Activated CD4-positive, CD25-positive, alpha-beta regulatory T cell (primary cell): ENCODE results near the gene PDAP1.
A peak's percentile ranks its signal among the peaks of the same experiment; 100 is the strongest.
"Not testable (repeated sequence)": the region's sequence is repeated elsewhere in the genome, so short reads cannot be mapped to it uniquely, and the experiment has no call there.

Source experiments
- DNase-seq, 4 experiments: peaks; one replicate each; lab custom pipeline; 2025; lab: John Stamatoyannopoulos, UW

PDAP1 gene

GRCh38 chr7:99408379-99409191 is at the start of gene PDAP1, which contains the start of gene BUD31:
Gene PDAP1, minus strand, starts transcription at chr7:99408597. Its CDS starts 49 bp downstream, at chr7:99408548.
Gene BUD31, plus strand, starts transcription at chr7:99408969. Its CDS starts 2,124 bp downstream, at chr7:99411093.
- DNase-seq, result peak; percentile 81 to 86 (median 84)

DNA sequence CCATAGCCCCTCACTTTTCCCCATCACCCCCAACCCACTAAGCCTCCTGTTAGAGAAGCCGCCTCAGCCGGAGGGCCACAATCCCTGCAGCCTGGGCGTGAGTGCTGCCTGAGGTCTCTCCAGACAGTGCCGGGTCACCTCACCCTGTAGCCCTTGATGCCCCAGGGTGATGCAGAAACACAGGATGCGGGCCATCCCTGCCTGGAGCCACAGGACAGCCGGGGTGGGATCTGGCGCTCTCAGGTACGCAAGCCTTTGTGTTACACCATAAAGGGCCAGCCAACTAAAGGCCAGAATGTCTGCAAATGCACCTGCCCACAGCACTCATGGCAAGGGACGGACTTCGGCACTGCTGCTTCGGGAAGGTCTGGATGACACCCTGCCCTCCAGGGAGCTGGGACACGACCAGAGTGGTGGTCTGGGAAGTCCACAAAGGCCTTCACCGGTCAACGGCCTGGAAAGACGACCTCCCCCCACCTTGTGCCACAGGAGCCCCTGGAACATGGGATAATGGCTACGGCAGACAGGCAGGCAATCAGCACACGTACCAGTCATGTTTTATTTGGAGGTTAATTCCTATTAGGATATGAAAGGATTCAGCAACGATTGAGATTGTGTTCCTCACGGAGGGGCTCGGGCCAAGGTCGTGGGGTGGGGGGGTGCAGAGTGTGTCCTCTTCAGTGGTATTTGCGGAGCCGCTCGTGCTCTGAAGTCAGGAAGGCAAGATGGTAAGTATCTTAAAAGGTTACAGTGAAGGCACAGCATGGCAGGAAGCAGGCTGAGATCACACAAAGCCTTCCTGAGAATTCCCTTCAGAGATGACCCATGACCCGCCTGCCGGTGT is 49.5 kb upstream of the PDAP1 start:
- no peak for DNase-seq

DNA sequence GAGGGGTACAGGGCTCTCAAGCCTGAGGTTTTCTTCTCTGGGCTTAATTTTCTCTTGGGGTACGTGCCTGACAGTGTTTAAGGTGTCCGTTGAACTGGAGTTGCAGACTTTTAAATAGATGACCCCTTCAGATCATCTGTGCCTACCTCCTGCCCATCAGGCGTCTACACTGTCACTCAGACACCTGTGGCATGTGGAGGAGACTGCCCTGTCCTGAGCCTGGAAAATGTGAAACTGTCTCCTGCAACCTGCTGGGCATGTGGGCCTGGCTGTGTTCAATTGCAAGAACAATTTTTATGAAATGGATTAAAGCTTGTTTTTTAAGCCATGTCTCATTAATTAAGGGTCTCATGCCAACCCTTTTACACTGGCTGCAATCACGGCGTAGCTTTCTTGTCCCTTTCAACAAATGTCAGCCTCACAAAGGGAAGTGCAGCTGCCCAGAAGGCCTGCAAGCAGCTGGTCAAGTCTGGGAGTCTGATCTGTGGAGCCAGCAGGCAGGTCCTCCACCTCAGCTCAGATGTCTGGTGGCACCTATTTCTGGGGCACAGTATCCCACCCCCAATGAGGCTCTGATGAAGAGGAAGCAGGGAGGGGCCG is 48.8 kb upstream of the PDAP1 start:
- DNase-seq, result no peak

DNA sequence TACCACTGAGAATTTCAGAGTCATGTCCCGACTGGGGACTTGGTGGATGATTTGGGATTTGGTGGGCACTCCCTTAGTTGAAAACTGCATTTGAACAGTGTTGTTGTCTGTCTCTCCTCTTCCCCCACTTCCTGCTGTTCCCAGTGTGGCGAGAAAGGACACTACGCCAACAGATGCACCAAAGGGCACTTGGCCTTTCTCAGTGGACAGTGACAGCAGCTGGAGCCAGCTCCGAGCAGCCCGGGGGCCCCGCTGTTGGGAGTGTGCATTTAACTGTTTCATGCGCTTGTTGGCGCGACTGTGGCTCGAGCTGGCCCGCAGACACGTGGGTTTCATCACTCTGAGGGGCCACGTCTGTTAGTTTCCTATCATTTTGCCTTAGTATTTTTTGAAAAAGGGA is 47.9 kb upstream of the PDAP1 start:
- no peak for DNase-seq

DNA sequence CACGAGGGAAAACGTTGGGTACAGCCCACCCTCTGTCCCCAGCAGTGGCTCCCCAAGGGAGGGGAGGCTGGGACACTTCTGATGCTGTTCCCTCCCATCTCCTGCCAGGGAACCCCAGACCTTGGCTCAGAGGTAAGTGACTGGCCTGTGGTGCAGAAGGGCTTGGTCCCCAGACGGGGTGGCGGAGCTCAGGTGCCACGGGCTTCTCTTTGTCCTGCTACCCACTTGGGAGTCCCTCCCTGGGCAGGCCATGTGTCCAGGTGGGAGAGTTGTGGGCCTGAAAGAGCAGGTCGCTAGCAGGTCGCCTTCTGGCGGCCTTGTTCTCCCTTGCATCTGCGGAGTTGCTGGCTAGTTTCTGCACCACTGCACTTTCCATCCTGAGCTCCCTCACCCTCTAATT is 47.5 kb upstream of the PDAP1 start:
- no peak for DNase-seq

GRCh38 chr7:99453105-99453504 is 44.7 kb upstream of the PDAP1 start:
- no peak for DNase-seq

- DNase-seq, result no peak
Measured at GRCh38 chr7:99452541-99452940, 44.1 kb upstream of the PDAP1 start.

GRCh38 chr7:99451936-99452335 is 43.5 kb upstream of the PDAP1 start:
- no peak for DNase-seq

DNA sequence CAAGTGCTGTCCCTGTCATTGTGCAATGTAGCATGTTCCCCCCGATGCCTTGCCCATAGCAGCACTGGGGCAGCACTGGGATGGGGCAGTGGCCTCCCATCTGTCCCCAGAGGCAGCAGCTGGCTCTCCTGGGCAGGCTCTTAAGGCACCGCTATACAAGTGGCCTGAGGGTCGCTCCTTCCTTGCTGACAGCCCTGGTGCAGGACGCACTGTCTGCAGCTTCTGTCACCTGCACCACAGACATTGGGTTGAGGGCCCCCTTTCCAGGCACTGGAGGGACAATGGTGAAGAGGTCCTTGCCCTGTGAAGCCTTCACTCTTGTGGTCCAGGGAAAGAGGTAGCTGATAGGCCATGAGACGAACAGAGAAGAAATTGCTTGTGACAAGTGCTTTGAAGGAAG is 40.9 kb upstream of the PDAP1 start:
- DNase-seq, result no peak

- DNase-seq, result no peak
Measured at GRCh38 chr7:99448855-99449254, 40.5 kb upstream of the PDAP1 start.

DNA sequence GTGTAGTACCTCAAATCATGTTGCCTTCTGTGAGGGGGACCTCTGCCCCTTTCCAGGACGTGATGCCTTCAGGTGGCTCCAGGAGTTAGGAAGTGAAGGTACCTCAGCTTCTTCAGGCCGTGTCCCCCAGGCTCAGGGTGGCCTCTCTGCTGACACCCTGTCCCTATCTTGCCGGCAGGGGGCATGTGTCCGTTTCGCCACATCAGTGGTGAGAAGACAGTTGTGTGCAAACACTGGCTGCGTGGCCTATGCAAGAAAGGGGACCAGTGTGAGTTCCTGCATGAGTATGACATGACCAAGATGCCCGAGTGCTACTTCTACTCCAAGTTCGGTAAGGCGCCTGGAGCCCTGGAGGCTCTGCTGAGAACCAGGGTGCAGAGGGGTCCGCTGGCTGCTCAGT is 39.5 kb upstream of the PDAP1 start:
- DNase-seq, result no peak

DNA sequence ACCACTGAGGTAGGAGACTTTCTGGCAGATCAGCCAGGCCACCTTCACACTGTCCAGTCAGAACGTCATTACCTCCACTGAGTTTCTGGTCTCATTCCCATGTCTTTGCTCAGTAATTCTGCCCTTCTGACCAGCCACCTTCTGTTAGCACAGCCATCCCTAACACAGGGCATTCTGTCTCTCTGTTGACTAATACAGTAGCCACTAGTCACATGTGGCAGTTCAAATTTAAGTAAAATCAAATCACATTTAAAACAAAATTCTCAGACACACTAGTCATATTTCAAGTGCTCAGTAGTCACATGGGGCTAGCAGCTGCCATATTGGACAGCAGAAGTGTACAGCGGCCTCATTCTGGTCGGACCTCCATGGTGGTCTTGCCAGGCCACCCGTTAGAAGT is 37.7 kb upstream of the PDAP1 start:
- no peak for DNase-seq

- DNase-seq, result no peak
Measured at GRCh38 chr7:99440195-99440594, 31.8 kb upstream of the PDAP1 start.

- peak; percentile 78 to 89 (median 82) for DNase-seq
Measured at GRCh38 chr7:99438573-99439480, 30.4 kb upstream of the PDAP1 start, which contains the start of the genes CPSF4 and PTCD1. Gene CPSF4, plus strand, starts transcription at chr7:99438943. Its CDS starts 140 bp downstream, at chr7:99439083. Gene PTCD1, minus strand, starts transcription at chr7:99438798. Its CDS starts 3,556 bp downstream, at chr7:99435242.

- DNase-seq, result no peak
Measured at GRCh38 chr7:99437946-99438572, 29.7 kb upstream of the PDAP1 start.

DNA sequence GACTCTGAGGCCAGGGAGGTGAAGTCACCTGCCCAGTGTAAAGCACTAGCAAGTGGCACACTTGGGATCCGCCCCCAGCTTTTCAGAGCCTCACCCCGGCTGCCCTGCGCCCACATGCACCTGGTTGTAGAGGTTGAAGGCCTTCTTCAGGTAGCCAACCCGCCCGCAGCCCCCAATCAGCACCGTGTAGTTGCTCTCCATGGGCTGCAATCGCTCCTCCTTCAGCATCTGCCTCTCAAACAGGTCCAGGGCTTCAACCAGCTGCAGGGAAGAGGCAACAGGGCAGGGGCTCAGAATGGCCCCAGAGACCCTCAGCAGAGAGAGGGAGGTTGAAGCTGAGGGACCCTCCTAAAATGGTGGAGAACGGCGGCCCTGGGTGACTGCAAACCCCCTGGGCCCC is 24.8 kb upstream of the PDAP1 start:
- no peak for DNase-seq

GRCh38 chr7:99431756-99432540 is 23.6 kb upstream of the PDAP1 start:
- DNase-seq, result not testable (repeated sequence)

- no peak for DNase-seq
Measured at GRCh38 chr7:99429756-99430155, 21.4 kb upstream of the PDAP1 start.

DNA sequence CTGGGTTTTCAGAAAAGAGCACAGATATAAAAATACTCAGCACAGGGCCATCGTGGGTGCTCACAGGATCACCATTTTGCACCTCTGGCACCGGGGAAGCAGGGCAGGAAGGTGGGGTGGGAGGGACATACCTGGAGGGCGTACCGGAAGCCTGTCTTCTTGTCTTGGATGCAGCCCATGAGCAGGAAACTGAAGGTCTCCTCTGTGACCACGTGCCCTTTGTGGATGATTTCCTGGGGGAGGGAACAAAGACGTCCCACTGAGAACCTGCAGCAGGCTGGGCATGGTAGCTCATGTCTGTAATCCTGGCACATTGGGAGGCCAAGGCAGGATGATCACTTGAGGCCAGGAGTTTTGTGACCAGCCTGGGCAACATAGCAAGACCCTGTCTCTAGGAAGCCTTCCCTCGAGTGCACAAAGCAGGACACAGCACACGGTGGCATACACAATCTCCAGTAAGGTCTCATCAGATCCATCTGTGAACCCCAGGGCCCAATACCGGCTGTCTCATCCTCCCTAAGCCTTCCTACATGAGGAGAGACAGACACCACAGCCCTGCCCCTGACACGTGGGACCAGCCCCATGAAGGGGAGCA is 20.7 kb upstream of the PDAP1 start:
- DNase-seq, result no peak
